Measurements from ENCODE around the gene BRINP2. TPM values are rescaled to one million over a fixed set of nuclear protein-coding genes. Genes with fewer than 3 reads are reported as not detected.

The BRINP2 gene
- polyA plus RNA-seq, 3 donors from 2014 or later = not detected

- peaks cover 0 to 7% (median 2%) of the 10 kb centered on the region in 6 donors for H3K9me3 Mint-ChIP-seq
- no peak overlapping the region for H3K27ac Mint-ChIP-seq
- DNase-seq = no peak
- no peak overlapping the region for H3K4me3 Mint-ChIP-seq
- no peaks in the 10 kb centered on the region for H3K4me1 Mint-ChIP-seq
- H3K36me3 Mint-ChIP-seq = no peaks in the 10 kb centered on the region
- peaks cover 2 to 6% (median 3%) of the 10 kb centered on the region in 3 donors for H3K27me3 Mint-ChIP-seq (ENCODE audit: low read depth in 3 of 3)
Measured at GRCh38 chr1:177174921-177175634, 4.3 kb downstream of the BRINP2 start.

GRCh38 chr1:177181280-177181630, 10.5 kb downstream of the BRINP2 start:
- peaks cover 0 to 11% (median under 1%) of the 10 kb centered on the region in 6 donors for H3K9me3 Mint-ChIP-seq
- H3K27me3 Mint-ChIP-seq (ENCODE audit: low read depth in 3 of 3) = no peaks in the 10 kb centered on the region
- H3K4me1 Mint-ChIP-seq = no peaks in the 10 kb centered on the region
- no peaks in the 10 kb centered on the region for H3K36me3 Mint-ChIP-seq
- H3K4me3 Mint-ChIP-seq = peak overlapping the region in 1 of 5 donors; percentile 64
- no peak overlapping the region for H3K27ac Mint-ChIP-seq
- no peak for DNase-seq

- Mint-ChIP-seq H3K27ac (no peak overlapping the region), H3K36me3 (no peaks in the 10 kb centered on the region), H3K9me3 (peaks cover 0 to 11% (median 0%) of the 10 kb centered on the region in 6 donors), H3K27me3 (ENCODE audit: low read depth in 3 of 3) (no peaks in the 10 kb centered on the region), H3K4me3 (peak overlapping the region in 1 of 5 donors; percentile 64), H3K4me1 (no peaks in the 10 kb centered on the region)
- DNase-seq = no peak
Measured at GRCh38 chr1:177181631-177182291, 11.0 kb downstream of the BRINP2 start.

GRCh38 chr1:177183836-177184235, 13.1 kb downstream of the BRINP2 start:
- H3K4me1 Mint-ChIP-seq = no peaks in the 10 kb centered on the region
- no peaks in the 10 kb centered on the region for H3K27me3 Mint-ChIP-seq (ENCODE audit: low read depth in 3 of 3)
- no peak overlapping the region for H3K27ac Mint-ChIP-seq
- no peak overlapping the region for H3K4me3 Mint-ChIP-seq
- no peak for DNase-seq
- H3K36me3 Mint-ChIP-seq = no peaks in the 10 kb centered on the region
- peaks cover 0 to 6% (median under 1%) of the 10 kb centered on the region in 6 donors for H3K9me3 Mint-ChIP-seq

- DNase-seq = no peak
- Mint-ChIP-seq H3K9me3 (peaks cover 0 to 8% (median 3%) of the 10 kb centered on the region in 6 donors), H3K36me3 (no peaks in the 10 kb centered on the region), H3K27ac (no peak overlapping the region), H3K4me3 (no peak overlapping the region), H3K4me1 (no peaks in the 10 kb centered on the region), H3K27me3 (ENCODE audit: low read depth in 3 of 3) (no peaks in the 10 kb centered on the region)
Measured at GRCh38 chr1:177185209-177185608, 14.5 kb downstream of the BRINP2 start.

- peaks cover 0 to 6% (median 6%) of the 10 kb centered on the region in 6 donors for H3K9me3 Mint-ChIP-seq
- no peak overlapping the region for H3K4me3 Mint-ChIP-seq
- no peak overlapping the region for H3K27ac Mint-ChIP-seq
- H3K4me1 Mint-ChIP-seq = no peaks in the 10 kb centered on the region
- no peaks in the 10 kb centered on the region for H3K36me3 Mint-ChIP-seq
- no peaks in the 10 kb centered on the region for H3K27me3 Mint-ChIP-seq (ENCODE audit: low read depth in 3 of 3)
- no peak for DNase-seq
Measured at GRCh38 chr1:177186639-177187038, 15.9 kb downstream of the BRINP2 start.

- no peak overlapping the region for H3K4me3 Mint-ChIP-seq
- H3K27me3 Mint-ChIP-seq (ENCODE audit: low read depth in 3 of 3) = peaks cover 0 to 2% (median 1%) of the 10 kb centered on the region in 3 donors
- no peaks in the 10 kb centered on the region for H3K36me3 Mint-ChIP-seq
- H3K4me1 Mint-ChIP-seq = no peaks in the 10 kb centered on the region
- peaks cover 0 to 6% (median 3%) of the 10 kb centered on the region in 6 donors for H3K9me3 Mint-ChIP-seq
- no peak for DNase-seq
- H3K27ac Mint-ChIP-seq = no peak overlapping the region
Measured at GRCh38 chr1:177190308-177190970, 19.7 kb downstream of the BRINP2 start.

GRCh38 chr1:177198243-177198642, 27.5 kb downstream of the BRINP2 start:
- DNase-seq = no peak
- no peak overlapping the region for H3K27ac Mint-ChIP-seq
- peaks cover 0 to 1% (median 0%) of the 10 kb centered on the region in 3 donors for H3K27me3 Mint-ChIP-seq (ENCODE audit: low read depth in 3 of 3)
- H3K36me3 Mint-ChIP-seq = peaks cover 0 to 4% (median 0%) of the 10 kb centered on the region in 3 donors
- H3K4me3 Mint-ChIP-seq = no peak overlapping the region
- H3K9me3 Mint-ChIP-seq = peaks cover 0 to 15% (median 6%) of the 10 kb centered on the region in 6 donors
- H3K4me1 Mint-ChIP-seq = no peaks in the 10 kb centered on the region

- Mint-ChIP-seq H3K4me3 (no peak overlapping the region), H3K9me3 (peaks cover 0 to 21% (median 10%) of the 10 kb centered on the region in 6 donors), H3K4me1 (no peaks in the 10 kb centered on the region), H3K27ac (no peak overlapping the region), H3K27me3 (ENCODE audit: low read depth in 3 of 3) (no peaks in the 10 kb centered on the region), H3K36me3 (peaks cover 0 to 4% (median 0%) of the 10 kb centered on the region in 3 donors)
- no peak for DNase-seq
Measured at GRCh38 chr1:177200290-177200689, 29.5 kb downstream of the BRINP2 start.

- DNase-seq = no peak
- H3K4me3 Mint-ChIP-seq = no peak overlapping the region
- H3K27ac Mint-ChIP-seq = no peak overlapping the region
- H3K4me1 Mint-ChIP-seq = no peaks in the 10 kb centered on the region
- no peaks in the 10 kb centered on the region for H3K27me3 Mint-ChIP-seq (ENCODE audit: low read depth in 3 of 3)
- no peaks in the 10 kb centered on the region for H3K36me3 Mint-ChIP-seq
- peaks cover 0 to 6% (median 3%) of the 10 kb centered on the region in 6 donors for H3K9me3 Mint-ChIP-seq
Measured at GRCh38 chr1:177206831-177207355, 36.1 kb downstream of the BRINP2 start.

- no peak overlapping the region for H3K4me3 Mint-ChIP-seq
- DNase-seq = no peak
- no peak overlapping the region for H3K27ac Mint-ChIP-seq
- H3K4me1 Mint-ChIP-seq = no peaks in the 10 kb centered on the region
- no peaks in the 10 kb centered on the region for H3K36me3 Mint-ChIP-seq
- H3K27me3 Mint-ChIP-seq (ENCODE audit: low read depth in 3 of 3) = no peaks in the 10 kb centered on the region
- peaks cover 0 to 6% (median 4%) of the 10 kb centered on the region in 6 donors for H3K9me3 Mint-ChIP-seq
Measured at GRCh38 chr1:177208920-177209319, 38.2 kb downstream of the BRINP2 start.

GRCh38 chr1:177209357-177209756, 38.6 kb downstream of the BRINP2 start:
- Mint-ChIP-seq H3K4me1 (no peaks in the 10 kb centered on the region), H3K27ac (no peak overlapping the region), H3K4me3 (no peak overlapping the region), H3K9me3 (peaks cover 0 to 6% (median under 1%) of the 10 kb centered on the region in 6 donors), H3K36me3 (no peaks in the 10 kb centered on the region), H3K27me3 (ENCODE audit: low read depth in 3 of 3) (no peaks in the 10 kb centered on the region)
- DNase-seq = no peak

- Mint-ChIP-seq H3K36me3 (no peaks in the 10 kb centered on the region), H3K4me1 (no peaks in the 10 kb centered on the region), H3K27me3 (ENCODE audit: low read depth in 3 of 3) (no peaks in the 10 kb centered on the region), H3K4me3 (no peak overlapping the region), H3K27ac (no peak overlapping the region), H3K9me3 (peaks cover 0 to 6% (median under 1%) of the 10 kb centered on the region in 6 donors)
- no peak for DNase-seq
Measured at GRCh38 chr1:177210071-177210470, 39.3 kb downstream of the BRINP2 start.

GRCh38 chr1:177211231-177211630, 40.5 kb downstream of the BRINP2 start:
- peaks cover 0 to 8% (median 2%) of the 10 kb centered on the region in 6 donors for H3K9me3 Mint-ChIP-seq
- no peaks in the 10 kb centered on the region for H3K36me3 Mint-ChIP-seq
- H3K4me1 Mint-ChIP-seq = no peaks in the 10 kb centered on the region
- DNase-seq = no peak
- H3K27me3 Mint-ChIP-seq (ENCODE audit: low read depth in 3 of 3) = no peaks in the 10 kb centered on the region
- no peak overlapping the region for H3K4me3 Mint-ChIP-seq
- H3K27ac Mint-ChIP-seq = no peak overlapping the region
